A549 (cell line): ENCODE results near the gene KRT15. TPM values are rescaled to one million over a fixed set of nuclear protein-coding genes. Genes with fewer than 3 reads are reported as not detected.

ENCODE experiments used
- ATAC-seq, 2 experiments: fragments of 200-7000 bp in 1 of 2; fragments of >200 bp in 1 of 2; cut with Nextera tagmentation in 1 of 2; cut with Tn5 transposase in 1 of 2; 3 replicates each; pipeline versions ENCODE4 v1.8.0 to v1.9.1; 2018 to 2020; ENCODE audit warnings: mild to moderate bottlenecking in 1 of 2, moderate library complexity in 1 of 2
- CTCF ChIA-PET: fragments of 300-600 bp; sonication (Branson Sonifier 250); formaldehyde crosslinking; extraction: SDS; loops from one replicate; lab custom pipeline; 2021; ENCODE audit warnings: antibody characterized with exemption, inconsistent platforms; lab: Yijun Ruan, JAX
- POLR2A ChIA-PET: fragments of 350-600 bp; formaldehyde crosslinking; extraction: SDS; loops from one replicate; lab custom pipeline; 2021; ENCODE audit warnings: antibody characterized with exemption, inconsistent platforms; lab: Yijun Ruan, JAX
- DNase-seq, 2 experiments: peaks; one replicate each; pipeline versions ENCODE4 v3.0.0 to v3.0.0-alpha.2; 2011 to 2016; ENCODE audit warnings: low read depth in 1 of 2, low spot score in 1 of 2
- FAIRE-seq: peaks from 2 replicates; lab custom pipeline; 2011; peaks lifted over from hg19 to GRCh38; lab: Jason Lieb, UNC
- H3K27ac ChIP-seq, 2 experiments: fragments of >200 bp; sonication (Bioruptor Twin); formaldehyde crosslinking; 3 replicates each; pipeline ENCODE4 v1.5.1; 2016 to 2017
- H3K4me1 ChIP-seq: fragments of >200 bp; sonication (Bioruptor Twin); formaldehyde crosslinking; 3 replicates; pipeline ENCODE4 v1.6.1; 2016
- H3K4me2 ChIP-seq: fragments of >200 bp; sonication (Bioruptor Twin); formaldehyde crosslinking; 3 replicates; pipeline ENCODE4 v1.6.1; 2016
- H3K4me3 ChIP-seq: fragments of >200 bp; sonication (Bioruptor Twin); formaldehyde crosslinking; 3 replicates; pipeline ENCODE4 v1.5.1; 2016
- H3K9me3 ChIP-seq: fragments of >200 bp; sonication (Bioruptor Twin); formaldehyde crosslinking; 3 replicates; pipeline ENCODE4 v1.6.1; 2016
- BCL3 ChIP-seq: fragments of >200 bp; sonication (Bioruptor Twin); formaldehyde crosslinking; IDR thresholded peaks from 3 replicates; pipeline ENCODE4 v1.6.1; 2016
- CTCF ChIP-seq: fragments of >200 bp; sonication (Bioruptor Twin); formaldehyde crosslinking; IDR thresholded peaks from 3 replicates; pipeline ENCODE4 v1.5.1; 2016
- EHF ChIP-seq: fragments of 250-450 bp; sonication (Bioruptor Pico); IDR thresholded peaks from 2 replicates; pipeline ENCODE4 v1.5.0; 2020; ENCODE audit warnings: mild to moderate bottlenecking
- FOSB ChIP-seq: fragments of 250-450 bp; sonication (Bioruptor Pico); IDR thresholded peaks from 2 replicates; pipeline ENCODE4 v1.5.0; 2020; ENCODE audit warnings: mild to moderate bottlenecking, moderate library complexity
- HDAC2 ChIP-seq: fragments of 200-600 bp; sonication (generic); IDR thresholded peaks from 2 replicates; pipeline ENCODE4 v1.6.1; 2016
- HES2 ChIP-seq: fragments of >200 bp; sonication (Bioruptor Twin); formaldehyde crosslinking; IDR thresholded peaks from 2 replicates; pipeline ENCODE4 v1.6.1; 2016
- HOXB13 ChIP-seq: fragments of 250-450 bp; sonication (Bioruptor Pico); IDR thresholded peaks from 2 replicates; pipeline ENCODE4 v1.5.0; 2020; ENCODE audit warnings: low read depth, mild to moderate bottlenecking, moderate library complexity
- JUNB ChIP-seq: fragments of >200 bp; sonication (Bioruptor Twin); formaldehyde crosslinking; IDR thresholded peaks from 2 replicates; pipeline ENCODE4 v1.6.1; 2016
- KDM1A ChIP-seq: fragments of 200-600 bp; sonication (generic); IDR thresholded peaks from 2 replicates; pipeline ENCODE4 v1.6.1; 2016; ENCODE audit warnings: low read depth, mild to moderate bottlenecking
- KDM5A ChIP-seq: fragments of 200-600 bp; sonication (generic); IDR thresholded peaks from 2 replicates; pipeline ENCODE4 v1.6.1; 2016; ENCODE audit warnings: antibody characterized with exemption, mild to moderate bottlenecking
- MAFK ChIP-seq: fragments of 450-650 bp; IDR thresholded peaks from 2 replicates; pipeline ENCODE4 v1.6.1; 2014; ENCODE audit not compliant: partially characterized antibody
- MAX ChIP-seq: IDR thresholded peaks from 2 replicates; pipeline ENCODE4 v1.6.1; 2012
- MAZ ChIP-seq: fragments of 150-350 bp; IDR thresholded peaks from 2 replicates; pipeline ENCODE4 v1.6.1; 2014; ENCODE audit warnings: antibody characterized with exemption, low read depth, low read length, borderline replicate concordance
- MYC ChIP-seq: IDR thresholded peaks from 2 replicates; pipeline ENCODE4 v1.6.1; 2012; ENCODE audit warnings: mild to moderate bottlenecking, inconsistent platforms, low read length, improper control_type of control experiment, borderline replicate concordance
- PBX3 ChIP-seq: IDR thresholded peaks from 2 replicates; pipeline ENCODE4 v1.6.1; 2012
- POLR2A ChIP-seq: IDR thresholded peaks from 2 replicates; pipeline ENCODE4 v1.6.1; 2012; ENCODE audit warnings: mild to moderate bottlenecking, low read length
- RCOR1 ChIP-seq: fragments of 150-350 bp; IDR thresholded peaks from 2 replicates; pipeline ENCODE4 v1.6.1; 2014; ENCODE audit warnings: antibody characterized with exemption, low read length, low read depth
- RFX5 ChIP-seq: fragments of 450-650 bp; IDR thresholded peaks from 2 replicates; pipeline ENCODE4 v1.7.1; 2014; ENCODE audit warnings: antibody characterized with exemption, mild to moderate bottlenecking, moderate library complexity
- SREBF2 ChIP-seq: fragments of 450-650 bp; IDR thresholded peaks from 2 replicates; pipeline ENCODE4 v1.6.1; 2014; ENCODE audit warnings: mild to moderate bottlenecking, moderate library complexity
- TFCP2L1 ChIP-seq: fragments of 250-450 bp; sonication (Bioruptor Pico); IDR thresholded peaks from 2 replicates; pipeline ENCODE4 v1.5.0; 2021; ENCODE audit warnings: mild to moderate bottlenecking
- USF2 ChIP-seq: fragments of 450-650 bp; IDR thresholded peaks from 2 replicates; pipeline ENCODE4 v1.6.1; 2014; ENCODE audit warnings: antibody characterized with exemption
- WGBS: methylation state at CpG from one replicate; pipeline ENCODE4 v1.1.6; 2017; ENCODE audit errors: missing lambda C conversion rate; 5-methylcytosine and 5-hydroxymethylcytosine counted together
- polyA plus RNA-seq, 4 experiments: library from polyadenylated mRNA; depleted of rRNA in 3 of 4; stranded (reverse); fragments of >200 nt; fragmentation: RNase III in 1 of 4; extraction: RNeasy Plus Mini Kit Qiagen cat#74134 plus additional on column Dnase treatment in 1 of 4; gene quantifications; 2 replicates in 3 of 4; 3 replicates in 1 of 4; pipeline ENCODE4 v1.2.3, GENCODE V29; 2011 to 2017

KRT15 gene
- polyA plus RNA-seq, 2 of the 4 experiments (the other 2 are of a cell fraction), result 0.62 to 2.1 TPM

- Histone ChIP-seq H3K27ac (no peak overlapping the region), H3K4me2 (no peak overlapping the region), H3K4me1 (no peaks in the 10 kb centered on the region), H3K4me3 (no peak overlapping the region), H3K9me3 (no peaks in the 10 kb centered on the region)
- ATAC-seq (no peak), FAIRE-seq (no peak), DNase-seq (no peak)
- CTCF ChIA-PET, result interaction anchor here (1.0 to 21.0 kb wide), 5 partner anchors 12 to 654 kb away, joined by 3 to 353 read pairs (median 35); no protein-coding TSS in a partner anchor
- WGBS, result 31% methylated on average over 3 of the region's 3 CpGs
- TF ChIP-seq FOSB, result no peak
- TF ChIP-seq MAFK, result peak; percentile 69
- TF ChIP-seq HDAC2, result no peak
- TF ChIP-seq HES2, result no peak
- no peak for TF ChIP-seq PBX3
- TF ChIP-seq MYC, result no peak
- TF ChIP-seq SREBF2, result no peak
- POLR2A ChIA-PET, result no interaction called here
These were observed 45.0 kb upstream of the KRT15 start for GRCh38 chr17:41563607-41564170.

GRCh38 chr17:41561554-41561953 lies 42.9 kb upstream of the KRT15 start:
- WGBS, result 59% methylated on average over 6 of the region's 6 CpGs
- TF ChIP-seq HOXB13 (CRISPR knock-in tag), result no peak
- no peak for TF ChIP-seq EHF (CRISPR knock-in tag)
- no peak for TF ChIP-seq JUNB
- no peak for TF ChIP-seq RCOR1
- TF ChIP-seq TFCP2L1 (CRISPR knock-in tag), result no peak
- TF ChIP-seq BCL3, result no peak
- no peak for TF ChIP-seq KDM1A
- no peak for TF ChIP-seq KDM5A
- no peak for TF ChIP-seq PBX3
- no peak for TF ChIP-seq CTCF
- no peak for TF ChIP-seq MAZ
- TF ChIP-seq POLR2A, result no peak
- TF ChIP-seq USF2, result no peak
- no peak for TF ChIP-seq RFX5
- no peak for TF ChIP-seq MAX
- POLR2A ChIA-PET, result no interaction called here
- CTCF ChIA-PET, result interaction anchor here (0.7 to 21.0 kb wide), 3 partner anchors 10 to 239 kb away, joined by 3 to 508 read pairs (median 353); no protein-coding TSS in a partner anchor
- FAIRE-seq (no peak), DNase-seq (no peak), ATAC-seq (no peak)
- Histone ChIP-seq H3K4me2 (no peak overlapping the region), H3K27ac (no peak overlapping the region), H3K4me1 (no peaks in the 10 kb centered on the region), H3K4me3 (no peak overlapping the region), H3K9me3 (no peaks in the 10 kb centered on the region)
